ENCODE data around the gene DMD.
"Not testable (repeated sequence)": the region's sequence is repeated elsewhere in the genome, so short reads cannot be mapped to it uniquely, and the experiment has no call there.

The DMD gene

DNA sequence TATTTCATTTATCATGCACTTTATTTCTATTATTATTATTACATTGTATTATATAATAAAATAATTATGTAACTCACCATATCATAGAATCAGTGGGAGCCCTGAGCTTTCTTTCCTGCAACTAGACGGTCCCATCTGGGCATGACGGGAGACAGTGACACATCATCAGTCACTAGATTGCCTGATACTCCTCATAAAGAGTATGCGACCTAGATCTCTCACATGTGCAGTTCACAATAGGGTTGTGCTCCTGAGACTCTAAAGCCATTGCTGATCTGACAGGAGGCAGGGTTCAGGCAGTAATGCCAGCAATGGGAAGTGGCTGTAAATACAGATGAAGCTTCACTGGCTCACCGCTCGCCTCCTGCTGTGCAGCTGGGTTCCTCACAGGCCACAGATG is 62.3 kb downstream of the DMD start:
- no peak for DNase-seq

GRCh38 chrX:33142331-33142730 is 69.0 kb downstream of the DMD start:
- no peak for DNase-seq

DNA sequence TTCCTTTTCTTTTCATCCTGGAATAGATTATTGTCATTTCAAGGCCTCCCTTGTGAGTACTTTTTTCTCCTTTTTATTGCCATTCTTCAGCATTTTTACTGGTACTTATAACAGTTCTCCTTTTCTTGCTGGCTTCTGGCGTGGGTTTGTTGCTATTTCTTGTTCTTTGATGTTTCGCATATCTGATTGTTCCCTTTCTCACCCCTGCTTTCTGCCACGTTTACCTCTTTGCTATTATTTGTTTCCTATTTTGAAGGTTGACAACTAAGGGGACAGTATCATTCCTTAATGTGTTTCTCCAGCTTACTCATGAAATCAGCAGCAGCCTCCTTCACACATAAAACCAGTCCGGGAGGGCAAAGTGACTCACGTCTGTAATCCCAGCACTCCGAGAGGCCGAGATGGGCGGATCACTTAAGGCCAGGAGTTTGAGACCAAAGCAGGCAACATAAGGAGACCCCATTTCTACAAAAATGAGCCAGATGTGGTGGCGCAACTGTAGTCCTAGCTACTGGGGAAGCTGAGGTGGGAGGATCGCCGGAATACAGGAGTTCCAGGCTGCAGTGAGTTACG is 72.6 kb downstream of the DMD start:
- no peak for DNase-seq

DNA sequence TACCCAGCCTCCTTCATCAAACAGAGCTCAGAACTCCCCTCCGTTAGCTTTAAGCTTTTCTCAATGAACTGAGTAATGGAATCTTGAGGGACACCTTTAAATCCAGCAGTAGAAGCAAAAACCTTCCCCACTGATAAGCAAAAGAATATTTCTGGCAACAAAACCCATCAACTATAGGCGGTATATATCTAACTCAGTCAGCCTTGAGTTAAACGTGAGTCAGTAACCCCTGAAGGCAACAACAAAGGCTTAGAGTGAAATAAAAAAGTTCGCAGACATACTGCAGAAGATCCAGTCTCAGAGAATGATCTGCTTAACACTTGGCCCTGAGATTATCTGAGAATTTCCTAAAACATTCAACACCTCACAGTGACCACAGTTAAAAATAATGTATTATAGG is 77.2 kb downstream of the DMD start:
- DNase-seq = no peak

GRCh38 chrX:33133320-33133719 is 78.0 kb downstream of the DMD start:
- no peak for DNase-seq

- no peak for DNase-seq
These were observed 78.8 kb downstream of the DMD start for GRCh38 chrX:33132569-33132968.

DNA sequence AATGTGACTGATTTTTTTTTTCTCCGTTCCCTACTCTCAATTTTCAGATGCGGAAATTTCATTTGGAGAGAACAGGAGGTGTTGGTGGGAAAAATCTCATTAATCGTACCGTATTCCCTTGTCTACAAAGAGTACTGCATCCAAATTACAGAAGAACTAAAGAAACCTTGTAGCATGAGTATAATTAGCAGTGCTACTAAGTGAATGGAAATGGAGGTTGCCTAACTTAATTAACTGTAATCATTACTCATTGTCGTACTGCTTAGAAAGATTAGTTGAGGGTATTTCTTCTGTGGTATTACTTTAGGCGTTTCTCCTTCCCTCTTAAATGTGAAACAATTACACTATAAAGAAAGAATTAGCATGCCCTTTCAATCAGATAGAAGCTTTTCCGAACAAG is 81.7 kb downstream of the DMD start:
- DNase-seq = no peak

DNA sequence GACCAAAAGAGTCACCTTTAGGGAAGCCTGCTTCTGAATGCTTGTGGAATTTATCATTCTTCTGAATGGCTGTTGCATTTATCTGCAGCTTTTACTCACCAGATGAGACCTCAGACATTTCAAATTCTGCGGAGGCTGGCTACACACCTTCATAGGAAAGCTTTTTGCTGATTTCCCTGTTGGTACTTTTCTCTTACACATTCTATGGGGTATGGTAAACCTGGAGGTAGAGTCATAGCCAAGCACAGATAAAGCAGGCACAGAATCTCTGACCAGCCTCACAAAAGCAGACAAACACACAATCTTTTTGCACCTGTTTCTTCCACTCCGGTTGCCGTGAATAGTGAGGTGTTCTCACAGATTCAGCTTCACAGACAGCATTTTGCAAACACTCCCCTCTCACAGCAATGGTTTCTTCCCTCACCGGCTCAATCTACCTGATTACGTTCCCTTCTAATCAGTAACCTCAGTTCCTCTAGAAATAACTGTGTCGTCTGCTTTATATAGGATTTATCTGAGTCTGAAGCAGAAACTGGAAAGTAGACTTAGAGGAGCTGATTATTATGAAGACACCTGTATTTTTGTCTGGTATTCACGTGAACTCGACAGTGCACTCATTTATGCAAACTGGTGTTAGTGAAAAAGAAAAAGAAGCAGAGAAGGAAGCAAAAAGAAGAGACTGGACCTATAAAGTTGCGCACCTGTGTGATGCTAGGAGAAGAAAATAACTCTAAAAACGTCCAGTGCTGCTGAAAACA is 83.1 kb downstream of the DMD start:
- DNase-seq = no peak

GRCh38 chrX:33126469-33126868 is 84.9 kb downstream of the DMD start:
- DNase-seq = no peak

- DNase-seq = no peak
These were observed 101.5 kb downstream of the DMD start for GRCh38 chrX:33109858-33110257.

DNA sequence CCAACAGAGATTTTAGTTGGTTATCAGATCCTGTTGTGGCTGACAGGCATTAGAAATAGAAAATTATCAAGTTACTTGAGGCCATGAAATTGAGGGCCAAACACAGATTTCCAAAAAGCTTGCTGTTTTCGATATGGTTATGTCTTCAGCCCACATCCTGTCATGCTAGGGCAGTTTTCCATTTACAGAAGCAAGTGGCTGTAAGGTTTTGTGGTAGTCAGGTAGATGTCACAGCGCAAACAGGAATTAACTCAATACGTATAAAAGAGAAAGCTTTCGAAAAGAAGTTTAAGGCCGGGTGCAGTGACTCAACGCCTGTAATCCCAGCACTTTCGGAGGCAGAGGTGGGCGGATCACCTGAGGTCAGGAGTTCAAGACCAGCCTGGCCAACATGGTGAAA is 104.6 kb downstream of the DMD start:
- no peak for DNase-seq

DNA sequence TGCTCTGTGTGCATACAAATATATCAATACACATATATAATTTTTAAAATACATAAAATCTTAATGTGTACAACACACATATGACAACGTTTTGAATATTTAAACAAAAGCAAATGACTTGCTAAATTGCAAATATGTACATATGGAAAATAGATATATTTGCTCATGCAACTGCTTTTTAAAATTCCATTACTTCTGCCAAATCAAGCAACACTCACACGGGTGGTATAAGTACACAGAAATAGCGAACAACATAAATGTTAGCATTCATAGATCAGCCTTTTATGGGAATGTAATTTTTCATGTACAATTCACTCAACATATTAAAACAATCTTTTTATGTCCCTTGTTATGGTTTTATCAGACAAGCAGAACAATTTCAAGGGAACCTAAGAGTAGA is 116.3 kb downstream of the DMD start:
- DNase-seq = no peak

GRCh38 chrX:33087411-33087810 is 123.9 kb downstream of the DMD start:
- no peak for DNase-seq

DNA sequence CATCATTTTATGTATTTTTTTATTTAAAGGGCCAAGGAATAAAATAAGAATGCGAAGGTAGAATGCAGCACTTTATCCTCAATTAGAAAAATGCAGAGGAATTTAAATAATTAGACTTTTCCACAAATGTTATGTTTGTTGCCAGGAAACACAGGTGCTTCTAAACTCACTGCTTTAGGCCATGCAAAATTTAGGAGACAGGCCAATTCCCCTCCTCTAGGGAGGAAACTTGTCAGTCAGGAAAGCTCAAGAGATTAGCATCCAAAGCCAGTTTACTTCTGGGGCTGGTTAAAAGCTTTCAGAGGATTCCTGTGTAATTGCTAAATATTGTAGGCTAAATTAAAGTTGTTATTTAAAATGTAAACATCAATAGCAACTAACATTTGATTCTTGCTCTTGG is 124.5 kb downstream of the DMD start:
- no peak for DNase-seq

DNA sequence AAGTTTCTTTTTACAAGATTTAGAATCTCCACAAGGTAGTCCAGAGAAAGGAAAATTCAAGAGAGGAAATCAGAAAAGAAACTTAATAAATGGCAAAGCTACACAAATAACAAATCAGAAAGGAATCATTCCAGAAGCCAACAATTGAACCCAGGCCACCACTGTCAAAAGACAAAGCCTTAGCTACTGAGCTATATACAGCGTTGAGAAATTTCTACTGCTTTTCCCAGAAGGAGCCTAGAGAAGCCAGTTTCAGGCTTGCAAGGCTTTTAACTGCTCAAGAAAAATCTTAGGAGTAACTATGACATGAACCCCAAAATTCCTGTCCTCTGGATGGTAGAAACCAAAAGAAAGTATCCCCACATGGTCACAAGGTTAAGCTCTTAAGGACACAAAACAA is 129.0 kb downstream of the DMD start:
- DNase-seq = no peak

- no peak for DNase-seq
These were observed 133.1 kb downstream of the DMD start for GRCh38 chrX:33078273-33078672.

DNA sequence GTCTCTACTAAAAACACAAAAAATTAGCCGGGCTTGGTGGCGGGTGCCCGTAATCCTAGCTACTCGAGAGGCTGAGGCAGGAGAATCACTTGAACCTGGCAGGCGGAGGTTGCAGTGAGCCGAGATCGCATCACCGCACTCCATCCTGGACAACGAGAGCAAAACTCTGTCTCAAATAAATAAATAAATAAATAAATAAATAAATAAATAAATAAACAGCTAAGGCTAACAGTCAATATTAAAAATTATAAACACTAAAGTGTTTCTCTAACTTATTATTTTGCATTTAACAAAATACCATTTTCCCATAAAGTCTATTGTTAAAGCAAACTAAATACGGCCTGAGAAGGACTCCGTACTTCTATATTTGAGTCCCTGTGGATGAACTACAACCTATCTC is 137.7 kb downstream of the DMD start:
- not testable (repeated sequence) for DNase-seq

- no peak for DNase-seq
These were observed 145.9 kb downstream of the DMD start for GRCh38 chrX:33065415-33065814.

DNA sequence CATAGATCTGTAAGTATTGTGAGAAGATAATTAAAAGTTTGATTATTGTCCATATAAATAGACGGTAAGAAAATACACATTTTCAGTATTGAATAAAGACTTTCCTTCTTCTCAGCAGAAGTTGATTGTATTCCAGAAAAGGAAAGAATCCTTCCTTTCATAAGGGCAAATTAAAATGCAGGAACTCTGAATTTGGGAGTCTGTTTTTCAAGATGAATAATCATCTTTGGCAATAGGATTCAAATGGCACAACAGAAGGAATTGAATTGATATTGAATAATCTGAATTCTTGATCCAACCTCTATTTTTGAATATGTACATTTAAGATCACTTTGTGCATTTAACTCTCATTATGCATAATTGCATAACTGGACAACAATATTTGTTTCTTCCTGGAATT is 149.3 kb downstream of the DMD start:
- DNase-seq = no peak

- DNase-seq = no peak
These were observed 158.3 kb downstream of the DMD start for GRCh38 chrX:33053001-33053400.

DNA sequence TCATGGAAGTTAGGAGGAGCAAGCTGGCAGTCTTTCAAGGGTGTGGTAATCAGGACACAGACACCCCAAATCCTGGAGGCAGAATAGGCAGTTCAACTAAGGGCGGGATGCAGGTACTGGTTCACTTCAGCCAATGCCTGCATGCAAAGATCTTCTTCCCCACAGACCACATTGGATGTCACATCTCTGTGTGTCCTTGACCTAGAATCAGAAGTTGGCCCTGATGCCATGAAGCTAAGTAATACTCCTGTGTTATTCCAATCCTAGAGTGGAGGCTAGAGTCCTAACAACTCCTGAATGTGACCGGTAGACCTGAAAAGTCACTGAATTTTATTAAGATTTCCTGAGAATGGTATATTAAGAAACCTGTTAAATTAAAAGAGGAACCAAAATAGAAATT is 165.5 kb downstream of the DMD start:
- no peak for DNase-seq

GRCh38 chrX:33045245-33045644 is 166.1 kb downstream of the DMD start:
- DNase-seq = no peak

GRCh38 chrX:33041141-33041540 is 170.2 kb downstream of the DMD start:
- no peak for DNase-seq

DNA sequence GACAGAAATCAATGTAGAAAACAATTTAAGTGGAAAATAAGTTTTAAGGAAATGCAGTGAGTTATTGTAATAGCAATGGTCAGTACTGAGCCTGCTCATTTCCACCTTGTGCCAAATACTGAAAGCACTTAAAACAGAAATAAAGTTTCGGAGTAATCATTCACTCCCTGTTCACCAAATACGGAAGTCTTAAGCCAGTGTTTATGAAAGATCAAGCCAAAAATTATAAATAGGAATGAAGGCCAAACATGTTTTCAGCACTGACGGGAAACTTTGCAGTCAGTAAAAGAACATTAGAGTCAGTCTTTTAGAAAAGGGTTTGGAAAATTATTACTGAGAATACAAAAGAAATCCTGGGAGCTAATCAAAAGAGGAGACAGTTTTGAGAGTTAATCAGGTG is 178.6 kb downstream of the DMD start:
- no peak for DNase-seq

DNA sequence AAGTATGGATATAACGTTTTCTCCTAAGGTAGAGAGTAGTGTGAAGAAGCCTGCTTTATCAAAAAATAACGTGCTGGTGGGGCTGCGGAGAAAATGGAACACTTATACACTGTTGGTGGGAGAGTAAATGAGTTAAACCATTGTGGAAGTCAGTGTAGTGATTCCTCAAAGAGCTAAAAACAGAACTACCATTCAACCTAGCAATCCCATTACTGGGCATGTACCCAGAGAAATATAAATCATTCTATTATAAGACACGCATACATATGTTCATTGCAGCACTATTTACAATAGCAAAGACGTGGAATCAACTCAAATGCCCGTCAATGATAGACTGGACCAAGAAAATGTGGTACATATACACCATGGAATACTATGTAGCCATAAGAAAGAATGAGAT is 196.4 kb downstream of the DMD start:
- DNase-seq = no peak

Measured in NCI-H146 (cell line).